Natural killer cell (primary cell): ENCODE results near the gene RPS21. TPM values are rescaled to one million over a fixed set of nuclear protein-coding genes. Genes with fewer than 3 reads are reported as not detected.

ENCODE experiments used
- ATAC-seq, 3 donors: fragments of 150-1000 bp in 2 of 3; fragments of 200-7000 bp in 1 of 3; cut with Tn5 transposase; 1 replicate in 1 of 3; 2 replicates in 2 of 3; pipeline ENCODE4 v1.10.0; 2021; ENCODE audit warnings: mild to moderate bottlenecking in 2 of 3, moderate library complexity in 2 of 3
- DNase-seq, 2 donors: peaks; one replicate each; pipeline versions ENCODE4 v3.0.0 to v3.0.0-alpha.2; 2013 to 2021; ENCODE audit warnings: mixed read lengths in 1 of 2
- H3K27ac ChIP-seq: one replicate; pipeline ENCODE4 v1.5.1; 2013; ENCODE audit warnings: mild to moderate bottlenecking, low read length
- H3K27me3 ChIP-seq: one replicate; pipeline ENCODE4 v1.6.1; 2013; ENCODE audit warnings: low read length; ENCODE audit not compliant: control insufficient read depth, insufficient read depth
- H3K36me3 ChIP-seq: one replicate; pipeline ENCODE4 v1.6.1; 2013; ENCODE audit warnings: low read length; ENCODE audit not compliant: control insufficient read depth, insufficient read depth
- H3K4me1 ChIP-seq: one replicate; pipeline ENCODE4 v1.6.1; 2013; ENCODE audit warnings: low read length; ENCODE audit not compliant: control insufficient read depth, insufficient read depth
- H3K4me3 ChIP-seq: one replicate; pipeline ENCODE4 v1.5.1; 2013; ENCODE audit warnings: low read length
- H3K9me3 ChIP-seq: one replicate; pipeline ENCODE4 v1.6.1; 2013; ENCODE audit warnings: low read length; ENCODE audit not compliant: control insufficient read depth, insufficient read depth
- H3K27ac Mint-ChIP-seq, 2 donors: one replicate each; pipeline ENCODE4 v1.8.0; 2022; ENCODE audit warnings: mild to moderate bottlenecking in 2 of 2, mixed read lengths in 2 of 2, moderate library complexity in 1 of 2
- H3K27me3 Mint-ChIP-seq, 2 donors: one replicate each; pipeline ENCODE4 v1.8.0; 2022; ENCODE audit warnings: low read depth in 2 of 2, mixed read lengths in 2 of 2
- H3K36me3 Mint-ChIP-seq: one replicate; pipeline ENCODE4 v1.8.0; 2022; ENCODE audit warnings: mixed read lengths
- H3K4me1 Mint-ChIP-seq, 2 donors: one replicate each; pipeline ENCODE4 v1.8.0; 2022; ENCODE audit warnings: mixed read lengths in 2 of 2
- H3K4me3 Mint-ChIP-seq: one replicate; pipeline ENCODE4 v1.8.0; 2022; ENCODE audit warnings: mild to moderate bottlenecking, moderate library complexity, mixed read lengths
- H3K9me3 Mint-ChIP-seq, 2 donors: one replicate each; pipeline ENCODE4 v1.8.0; 2022; ENCODE audit warnings: mixed read lengths in 2 of 2
- CTCF ChIP-seq: fragments of 200-600 bp; IDR thresholded peaks from one replicate; pipeline ENCODE4 v1.8.0; 2022; ENCODE audit warnings: antibody characterized with exemption
- WGBS: methylation state at CpG from one replicate; pipeline ENCODE4 v1.1.7; 2013; ENCODE audit warnings: missing lambda C conversion rate; ENCODE audit not compliant: insufficient coverage; 5-methylcytosine and 5-hydroxymethylcytosine counted together
- intact Hi-C: fragments of 100-400 bp; cut with micrococcal nuclease; formaldehyde crosslinking; loops from one replicate; pipeline ENCODE4 v1.14.2; 2022
- total RNA-seq, 4 donors: library from RNA; stranded (reverse); fragments of 120-200 nt in 1 of 4; gene quantifications; one replicate each; pipeline versions ENCODE4 v1.2.3 to v1.2.4, GENCODE V29; 2013 to 2022

The RPS21 gene
- total RNA-seq, 3 donors from 2014 or later (not counting 1 experiment from before 2014, with no cell fraction given) = 887 to 1,244 (median 1,112) TPM

GRCh38 chr20:62359043-62359490, 27.8 kb upstream of the RPS21 start:
- Histone ChIP-seq H3K27me3 (no peaks in the 10 kb centered on the region), H3K36me3 (no peaks in the 10 kb centered on the region), H3K4me1 (no peaks in the 10 kb centered on the region), H3K4me3 (no peak overlapping the region), H3K27ac (no peak overlapping the region), H3K9me3 (no peaks in the 10 kb centered on the region)
- Mint-ChIP-seq H3K36me3 (no peaks in the 10 kb centered on the region), H3K4me3 (no peak overlapping the region), H3K27me3 (no peaks in the 10 kb centered on the region), H3K9me3 (no peaks in the 10 kb centered on the region), H3K27ac (no peak overlapping the region), H3K4me1 (no peaks in the 10 kb centered on the region)
- WGBS = 92% methylated on average over 16 of the region's 16 CpGs
- DNase-seq (no peak), ATAC-seq (no peak)
- intact Hi-C loops = no loop called here
- no peak for TF ChIP-seq CTCF

- no peak for ATAC-seq
- intact Hi-C loops = no loop called here
- Mint-ChIP-seq H3K27ac (no peak overlapping the region), H3K9me3 (no peaks in the 10 kb centered on the region), H3K4me1 (no peaks in the 10 kb centered on the region), H3K36me3 (no peaks in the 10 kb centered on the region), H3K4me3 (no peak overlapping the region), H3K27me3 (peaks cover 0 to under 1% of the 10 kb centered on the region in 2 donors)
- TF ChIP-seq CTCF = no peak
- Histone ChIP-seq H3K36me3 (no peaks in the 10 kb centered on the region), H3K4me3 (no peak overlapping the region), H3K4me1 (no peaks in the 10 kb centered on the region), H3K27ac (no peak overlapping the region), H3K9me3 (no peaks in the 10 kb centered on the region), H3K27me3 (no peaks in the 10 kb centered on the region)
- no peak for DNase-seq
- WGBS = 84% methylated on average over 25 of the region's 25 CpGs
Measured at GRCh38 chr20:62359491-62360121, 27.3 kb upstream of the RPS21 start.

- TF ChIP-seq CTCF = no peak
- H3K36me3 Mint-ChIP-seq = no peaks in the 10 kb centered on the region
- no peak overlapping the region for H3K4me3 Mint-ChIP-seq
- Histone ChIP-seq H3K9me3 (no peaks in the 10 kb centered on the region), H3K27ac (no peak overlapping the region), H3K36me3 (no peaks in the 10 kb centered on the region), H3K27me3 (peaks cover 5% of the 10 kb centered on the region), H3K4me3 (no peak overlapping the region), H3K4me1 (peaks cover 2% of the 10 kb centered on the region)
- peaks cover 0 to 11% of the 10 kb centered on the region in 2 donors for H3K27me3 Mint-ChIP-seq
- 83% methylated on average over 25 of the region's 25 CpGs for WGBS
- H3K9me3 Mint-ChIP-seq = no peaks in the 10 kb centered on the region
- H3K4me1 Mint-ChIP-seq = no peaks in the 10 kb centered on the region
- no peak overlapping the region for H3K27ac Mint-ChIP-seq
- ATAC-seq (no peak), DNase-seq (no peak)
- intact Hi-C loops = no loop called here
Measured at GRCh38 chr20:62360854-62361798, 25.8 kb upstream of the RPS21 start.
